HAP-1 (cell line): ENCODE measurements around the gene SKAP1.

Experiments used
- DNase-seq, 2 experiments: peaks; one replicate each; pipeline ENCODE4 v3.0.0-alpha.2; 2016 to 2020; ENCODE audit warnings: low spot score in 2 of 2
- H3K27me3 ChIP-seq: fragments of 250-450 bp; sonication (Bioruptor Pico); 2 replicates; pipeline ENCODE4 v1.5.1; 2020; ENCODE audit warnings: low read depth, mild to moderate bottlenecking, moderate library complexity
- H3K36me3 ChIP-seq: fragments of 250-450 bp; sonication (Bioruptor Pico); replicated peaks from 2 replicates; pipeline ENCODE4 v1.5.1; 2020; ENCODE audit warnings: mild to moderate bottlenecking
- H3K4me1 ChIP-seq: fragments of 250-450 bp; sonication (Bioruptor Pico); 2 replicates; pipeline ENCODE4 v1.5.1; 2020; ENCODE audit warnings: mild to moderate bottlenecking
- H3K4me3 ChIP-seq: fragments of 250-450 bp; sonication (Bioruptor Pico); 2 replicates; pipeline ENCODE4 v1.5.1; 2020; ENCODE audit warnings: mild to moderate bottlenecking, moderate library complexity
- H3K9me3 ChIP-seq: fragments of 250-450 bp; sonication (Bioruptor Pico); 2 replicates; pipeline ENCODE4 v1.5.1; 2020; ENCODE audit warnings: mild to moderate bottlenecking, moderate library complexity
- in situ Hi-C: fragments of 300-500 bp; cut with MboI; formaldehyde crosslinking; loops from 3 replicates; pipeline ENCODE4 v1.14.3; 2020; ENCODE audit warnings: low sequenced_read_pairs, inconsistent platforms, mixed read lengths

Gene SKAP1

GRCh38 chr17:48161127-48161905 is 268.7 kb downstream of the SKAP1 start:
- H3K36me3 ChIP-seq, result no peaks in the 10 kb centered on the region
- H3K9me3 ChIP-seq, result no peaks in the 10 kb centered on the region
- peaks cover 15% of the 10 kb centered on the region for H3K27me3 ChIP-seq
- H3K4me1 ChIP-seq, result peaks cover 3% of the 10 kb centered on the region
- DNase-seq, result no peak
- no peak overlapping the region for H3K4me3 ChIP-seq
- in situ Hi-C loops, result no loop called here

GRCh38 chr17:48160177-48161081 is 269.6 kb downstream of the SKAP1 start:
- DNase-seq, result no peak
- H3K36me3 ChIP-seq, result no peaks in the 10 kb centered on the region
- no peaks in the 10 kb centered on the region for H3K9me3 ChIP-seq
- H3K4me1 ChIP-seq, result peaks cover 3% of the 10 kb centered on the region
- in situ Hi-C loops, result no loop called here
- no peak overlapping the region for H3K4me3 ChIP-seq
- H3K27me3 ChIP-seq, result peaks cover 8% of the 10 kb centered on the region

GRCh38 chr17:48159232-48159631 is 270.8 kb downstream of the SKAP1 start:
- no peak for DNase-seq
- H3K36me3 ChIP-seq, result no peaks in the 10 kb centered on the region
- in situ Hi-C loops, result no loop called here

GRCh38 chr17:48155889-48156611 is 274.0 kb downstream of the SKAP1 start:
- no peak overlapping the region for H3K4me3 ChIP-seq
- no peaks in the 10 kb centered on the region for H3K9me3 ChIP-seq
- H3K4me1 ChIP-seq, result no peaks in the 10 kb centered on the region
- in situ Hi-C loops, result no loop called here
- H3K36me3 ChIP-seq, result no peaks in the 10 kb centered on the region
- no peak for DNase-seq
- H3K27me3 ChIP-seq, result peaks cover 20% of the 10 kb centered on the region

More at GRCh38 chr17:48159232-48159631, 270.8 kb downstream of the SKAP1 start:
- Histone ChIP-seq H3K9me3 (no peaks in the 10 kb centered on the region), H3K4me3 (no peak overlapping the region), H3K27me3 (no peaks in the 10 kb centered on the region), H3K4me1 (peaks cover 3% of the 10 kb centered on the region)

GRCh38 chr17:48153691-48154358 is 276.2 kb downstream of the SKAP1 start:
- peak; percentile 47 to 72 for DNase-seq
- H3K9me3 ChIP-seq, result no peaks in the 10 kb centered on the region
- peaks cover 12% of the 10 kb centered on the region for H3K4me1 ChIP-seq
- no peak overlapping the region for H3K4me3 ChIP-seq
- no peaks in the 10 kb centered on the region for H3K36me3 ChIP-seq
- in situ Hi-C loops, result no loop called here
- H3K27me3 ChIP-seq, result peaks cover 43% of the 10 kb centered on the region

- in situ Hi-C loops, result no loop called here
- H3K9me3 ChIP-seq, result no peaks in the 10 kb centered on the region
- H3K4me1 ChIP-seq, result peaks cover 12% of the 10 kb centered on the region
- H3K27me3 ChIP-seq, result peaks cover 51% of the 10 kb centered on the region
- no peak for DNase-seq
- no peak overlapping the region for H3K4me3 ChIP-seq
- no peaks in the 10 kb centered on the region for H3K36me3 ChIP-seq
Observed at GRCh38 chr17:48152289-48152688, 277.7 kb downstream of the SKAP1 start.

- DNase-seq, result no peak
- Histone ChIP-seq H3K4me3 (no peak overlapping the region), H3K36me3 (no peaks in the 10 kb centered on the region), H3K9me3 (no peaks in the 10 kb centered on the region), H3K27me3 (peaks cover 55% of the 10 kb centered on the region), H3K4me1 (peaks cover 12% of the 10 kb centered on the region)
- in situ Hi-C loops, result no loop called here
Observed at GRCh38 chr17:48151220-48151619, 278.8 kb downstream of the SKAP1 start.

GRCh38 chr17:48150597-48151001 is 279.4 kb downstream of the SKAP1 start:
- H3K9me3 ChIP-seq, result no peaks in the 10 kb centered on the region
- H3K4me1 ChIP-seq, result peaks cover 12% of the 10 kb centered on the region
- H3K36me3 ChIP-seq, result no peaks in the 10 kb centered on the region
- in situ Hi-C loops, result no loop called here
- H3K27me3 ChIP-seq, result peaks cover 56% of the 10 kb centered on the region
- no peak for DNase-seq
- no peak overlapping the region for H3K4me3 ChIP-seq

GRCh38 chr17:48149787-48150463 is 280.1 kb downstream of the SKAP1 start:
- peaks cover 59% of the 10 kb centered on the region for H3K27me3 ChIP-seq
- no peaks in the 10 kb centered on the region for H3K36me3 ChIP-seq
- no peaks in the 10 kb centered on the region for H3K9me3 ChIP-seq
- H3K4me3 ChIP-seq, result no peak overlapping the region
- DNase-seq, result no peak
- H3K4me1 ChIP-seq, result peaks cover 12% of the 10 kb centered on the region
- in situ Hi-C loops, result no loop called here

GRCh38 chr17:48148854-48149786 is 280.9 kb downstream of the SKAP1 start:
- peaks cover 67% of the 10 kb centered on the region for H3K27me3 ChIP-seq
- in situ Hi-C loops, result no loop called here
- peaks cover 12% of the 10 kb centered on the region for H3K4me1 ChIP-seq
- DNase-seq, result peak; percentile 51 to 63
- H3K9me3 ChIP-seq, result no peaks in the 10 kb centered on the region
- no peak overlapping the region for H3K4me3 ChIP-seq
- no peaks in the 10 kb centered on the region for H3K36me3 ChIP-seq

- H3K36me3 ChIP-seq, result no peaks in the 10 kb centered on the region
- H3K4me3 ChIP-seq, result no peak overlapping the region
- no peaks in the 10 kb centered on the region for H3K9me3 ChIP-seq
- in situ Hi-C loops, result no loop called here
- DNase-seq, result no peak
- peaks cover 12% of the 10 kb centered on the region for H3K4me1 ChIP-seq
- peaks cover 73% of the 10 kb centered on the region for H3K27me3 ChIP-seq
Observed at GRCh38 chr17:48148029-48148770, 281.8 kb downstream of the SKAP1 start.
